Measurements from ENCODE around the gene PEX19. TPM values are rescaled to one million over a fixed set of nuclear protein-coding genes. Genes with fewer than 3 reads are reported as not detected.

PEX19 gene
- total RNA-seq, 3 donors from 2014 or later (not counting 1 experiment from before 2014, with no cell fraction given), result 41.5 to 48.8 (median 47.8) TPM

DNA sequence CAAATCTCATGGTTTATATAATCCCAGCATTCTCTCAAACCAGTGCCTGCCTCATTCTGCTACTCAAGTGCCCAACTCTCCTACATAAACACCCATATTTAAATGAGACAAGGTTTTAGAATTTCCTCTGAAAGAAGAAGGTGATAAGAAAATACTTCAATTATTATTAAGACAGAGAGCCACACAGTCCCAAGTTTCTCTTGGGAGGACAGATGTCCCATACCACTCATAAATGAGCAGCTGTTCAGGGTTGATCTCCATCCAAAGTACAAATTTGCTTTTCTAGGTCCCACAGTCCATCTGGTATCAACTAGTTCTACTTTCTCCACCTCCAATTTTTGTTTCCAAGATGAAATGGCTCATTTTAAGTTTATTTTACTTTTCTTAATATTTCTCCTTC lies 33.9 kb downstream of the PEX19 start:
- no peaks in the 10 kb centered on the region for H3K27me3 ChIP-seq (ENCODE audit: control insufficient read depth, insufficient read depth, low read length)
- H3K9me3 Mint-ChIP-seq, result no peaks in the 10 kb centered on the region
- intact Hi-C loops (cut with micrococcal nuclease), result no loop called here
- no peak overlapping the region for H3K4me3 Mint-ChIP-seq
- no peak for ATAC-seq
- no peak overlapping the region for H3K4me3 ChIP-seq (ENCODE audit: low read length)
- DNase-seq, result no peak
- H3K4me1 Mint-ChIP-seq, result peaks cover 6 to 35% of the 10 kb centered on the region in 2 donors
- H3K36me3 ChIP-seq (ENCODE audit: control insufficient read depth, insufficient read depth, low read length), result peaks cover 11% of the 10 kb centered on the region
- no peaks in the 10 kb centered on the region for H3K36me3 Mint-ChIP-seq
- no peaks in the 10 kb centered on the region for H3K27me3 Mint-ChIP-seq (ENCODE audit: low read depth in 2 of 2)
- H3K9me3 ChIP-seq (ENCODE audit: control insufficient read depth, insufficient read depth, low read length), result no peaks in the 10 kb centered on the region
- peak overlapping the region; percentile 2 to 51 for H3K27ac Mint-ChIP-seq
- TF ChIP-seq, protein P1, sequence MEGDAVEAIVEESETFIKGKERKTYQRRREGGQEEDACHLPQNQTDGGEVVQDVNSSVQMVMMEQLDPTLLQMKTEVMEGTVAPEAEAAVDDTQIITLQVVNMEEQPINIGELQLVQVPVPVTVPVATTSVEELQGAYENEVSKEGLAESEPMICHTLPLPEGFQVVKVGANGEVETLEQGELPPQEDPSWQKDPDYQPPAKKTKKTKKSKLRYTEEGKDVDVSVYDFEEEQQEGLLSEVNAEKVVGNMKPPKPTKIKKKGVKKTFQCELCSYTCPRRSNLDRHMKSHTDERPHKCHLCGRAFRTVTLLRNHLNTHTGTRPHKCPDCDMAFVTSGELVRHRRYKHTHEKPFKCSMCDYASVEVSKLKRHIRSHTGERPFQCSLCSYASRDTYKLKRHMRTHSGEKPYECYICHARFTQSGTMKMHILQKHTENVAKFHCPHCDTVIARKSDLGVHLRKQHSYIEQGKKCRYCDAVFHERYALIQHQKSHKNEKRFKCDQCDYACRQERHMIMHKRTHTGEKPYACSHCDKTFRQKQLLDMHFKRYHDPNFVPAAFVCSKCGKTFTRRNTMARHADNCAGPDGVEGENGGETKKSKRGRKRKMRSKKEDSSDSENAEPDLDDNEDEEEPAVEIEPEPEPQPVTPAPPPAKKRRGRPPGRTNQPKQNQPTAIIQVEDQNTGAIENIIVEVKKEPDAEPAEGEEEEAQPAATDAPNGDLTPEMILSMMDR (IDR thresholded peaks at IDR 0.05), result no peak
- H3K4me1 ChIP-seq (ENCODE audit: control insufficient read depth, insufficient read depth, low read length), result no peaks in the 10 kb centered on the region
- no peak overlapping the region for H3K27ac ChIP-seq (ENCODE audit: low read length)

DNA sequence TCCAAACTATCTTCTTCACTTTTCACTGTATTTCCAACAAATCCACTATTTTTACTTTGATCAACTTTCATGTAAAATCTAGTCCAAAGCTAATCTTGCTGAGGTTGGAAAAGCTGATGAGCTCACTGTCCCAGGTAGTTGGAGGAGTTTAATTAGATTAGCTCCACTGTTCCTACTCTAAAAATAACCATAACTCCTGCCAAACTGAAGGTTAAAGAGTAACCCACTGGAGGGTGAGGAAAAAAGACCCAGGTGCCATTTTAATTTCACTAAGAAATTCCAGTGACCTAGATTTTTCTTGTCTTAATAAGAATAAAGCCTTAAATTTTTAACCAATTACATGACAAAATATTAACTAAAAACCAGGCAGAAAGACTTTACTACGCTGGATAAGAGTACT lies 37.9 kb downstream of the PEX19 start:
- peaks cover 20 to 38% of the 10 kb centered on the region in 2 donors for H3K4me1 Mint-ChIP-seq
- WGBS (ENCODE audit: insufficient coverage), result 100% methylated on average over 1 of the region's 1 CpG

DNA sequence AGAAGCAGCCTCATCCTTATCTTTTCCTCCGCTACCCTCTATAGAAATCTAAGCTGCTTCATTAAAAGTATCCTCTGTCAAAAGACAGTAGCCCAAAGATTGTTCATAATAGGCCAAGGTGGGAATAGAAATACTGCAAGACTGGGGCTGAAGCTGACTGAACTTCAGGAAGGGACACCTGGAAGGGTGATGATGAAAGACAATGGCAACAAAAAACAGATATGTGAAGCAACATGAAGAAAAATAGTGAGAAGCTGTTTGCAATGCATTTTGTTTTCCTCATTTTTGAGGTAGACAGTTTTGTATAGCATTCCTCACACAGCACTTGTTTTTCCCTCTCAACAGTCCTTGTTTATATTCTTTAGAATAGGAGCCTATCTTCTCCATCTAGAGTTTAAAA lies 39.5 kb downstream of the PEX19 start:
- ATAC-seq, result no peak
- no peaks in the 10 kb centered on the region for H3K27me3 Mint-ChIP-seq (ENCODE audit: low read depth in 2 of 2)
- intact Hi-C loops (cut with micrococcal nuclease), result no loop called here
- H3K36me3 Mint-ChIP-seq, result peaks cover 2% of the 10 kb centered on the region
- TF ChIP-seq, protein P1 (IDR thresholded peaks at IDR 0.05), result no peak
- peak overlapping the region in 1 of 2 donors; percentile 8 for H3K27ac Mint-ChIP-seq
- Histone ChIP-seq H3K36me3 (ENCODE audit: control insufficient read depth, insufficient read depth, low read length) (peaks cover 26% of the 10 kb centered on the region), H3K27me3 (ENCODE audit: control insufficient read depth, insufficient read depth, low read length) (no peaks in the 10 kb centered on the region), H3K4me3 (ENCODE audit: low read length) (no peak overlapping the region), H3K9me3 (ENCODE audit: control insufficient read depth, insufficient read depth, low read length) (no peaks in the 10 kb centered on the region), H3K27ac (ENCODE audit: low read length) (no peak overlapping the region), H3K4me1 (ENCODE audit: control insufficient read depth, insufficient read depth, low read length) (no peaks in the 10 kb centered on the region)
- DNase-seq, result no peak
- peaks cover 15 to 26% of the 10 kb centered on the region in 2 donors for H3K4me1 Mint-ChIP-seq
- 100% methylated on average over 1 of the region's 1 CpG for WGBS (ENCODE audit: insufficient coverage)
- H3K9me3 Mint-ChIP-seq, result no peaks in the 10 kb centered on the region
- no peak overlapping the region for H3K4me3 Mint-ChIP-seq

More for the DNA sequence above, 37.9 kb downstream of the PEX19 start:
- Mint-ChIP-seq H3K36me3 (no peaks in the 10 kb centered on the region), H3K27ac (no peak overlapping the region), H3K4me3 (no peak overlapping the region), H3K27me3 (ENCODE audit: low read depth in 2 of 2) (no peaks in the 10 kb centered on the region), H3K9me3 (no peaks in the 10 kb centered on the region)
- H3K27me3 ChIP-seq (ENCODE audit: control insufficient read depth, insufficient read depth, low read length), result no peaks in the 10 kb centered on the region
- no peaks in the 10 kb centered on the region for H3K9me3 ChIP-seq (ENCODE audit: control insufficient read depth, insufficient read depth, low read length)
- intact Hi-C loops (cut with micrococcal nuclease), result no loop called here
- ATAC-seq (no peak), DNase-seq (no peak)
- H3K27ac ChIP-seq (ENCODE audit: low read length), result no peak overlapping the region
- no peak overlapping the region for H3K4me3 ChIP-seq (ENCODE audit: low read length)
- no peaks in the 10 kb centered on the region for H3K4me1 ChIP-seq (ENCODE audit: control insufficient read depth, insufficient read depth, low read length)
- peaks cover 19% of the 10 kb centered on the region for H3K36me3 ChIP-seq (ENCODE audit: control insufficient read depth, insufficient read depth, low read length)
- TF ChIP-seq, protein P1 (IDR thresholded peaks at IDR 0.05), result no peak

DNA sequence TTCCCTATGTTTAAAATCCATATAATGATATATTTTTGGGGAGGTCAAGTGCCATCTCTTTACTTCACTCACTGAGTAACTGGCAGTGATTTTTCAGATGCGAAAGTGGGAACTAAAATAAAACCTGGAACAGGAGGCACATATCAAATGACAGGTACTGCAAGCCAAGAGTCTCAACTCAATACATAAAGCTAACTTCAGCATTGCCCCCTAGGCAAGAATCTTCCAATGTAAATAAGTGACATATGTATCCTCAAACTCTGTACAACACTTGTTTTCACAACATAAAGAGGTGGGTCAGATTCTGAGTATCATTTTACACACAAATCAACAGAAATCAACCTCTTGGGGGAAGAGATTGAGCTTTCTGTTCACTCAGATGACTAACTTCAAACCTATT lies 40.7 kb downstream of the PEX19 start:
- H3K27ac Mint-ChIP-seq, result peak overlapping the region in 1 of 2 donors; percentile 59
- peaks cover 15% of the 10 kb centered on the region for H3K36me3 Mint-ChIP-seq
- Histone ChIP-seq H3K36me3 (ENCODE audit: control insufficient read depth, insufficient read depth, low read length) (peaks cover 39% of the 10 kb centered on the region), H3K9me3 (ENCODE audit: control insufficient read depth, insufficient read depth, low read length) (no peaks in the 10 kb centered on the region), H3K27ac (ENCODE audit: low read length) (no peak overlapping the region), H3K4me1 (ENCODE audit: control insufficient read depth, insufficient read depth, low read length) (no peaks in the 10 kb centered on the region), H3K27me3 (ENCODE audit: control insufficient read depth, insufficient read depth, low read length) (no peaks in the 10 kb centered on the region), H3K4me3 (ENCODE audit: low read length) (no peak overlapping the region)
- no peak overlapping the region for H3K4me3 Mint-ChIP-seq
- WGBS (ENCODE audit: insufficient coverage), result 100% methylated on average over 1 of the region's 1 CpG
- H3K27me3 Mint-ChIP-seq (ENCODE audit: low read depth in 2 of 2), result no peaks in the 10 kb centered on the region
- ATAC-seq (no peak), DNase-seq (no peak)
- peaks cover 15 to 26% of the 10 kb centered on the region in 2 donors for H3K4me1 Mint-ChIP-seq
- intact Hi-C loops (cut with micrococcal nuclease), result no loop called here
- TF ChIP-seq, protein P1 (IDR thresholded peaks at IDR 0.05), result no peak
- H3K9me3 Mint-ChIP-seq, result no peaks in the 10 kb centered on the region
